ENCODE results near the gene CD180.
A peak's percentile ranks its signal among the peaks of the same experiment; 100 is the strongest.
"Not testable (repeated sequence)": the region's sequence is repeated elsewhere in the genome, so short reads cannot be mapped to it uniquely, and the experiment has no call there.

Gene CD180

GRCh38 chr5:67187006-67187715 lies 9.4 kb downstream of the CD180 start:
- DNase-seq = no peak

GRCh38 chr5:67183859-67184258 lies 12.7 kb downstream of the CD180 start:
- no peak for DNase-seq

- no peak for DNase-seq
Measured at GRCh38 chr5:67182301-67182790, 14.3 kb downstream of the CD180 start.

- DNase-seq = no peak
Measured at GRCh38 chr5:67181648-67182221, 14.9 kb downstream of the CD180 start.

GRCh38 chr5:67179697-67180361 lies 16.8 kb downstream of the CD180 start:
- no peak for DNase-seq

- no peak for DNase-seq
Measured at GRCh38 chr5:67178966-67179365, 17.6 kb downstream of the CD180 start.

GRCh38 chr5:67178085-67178484 lies 18.5 kb downstream of the CD180 start:
- DNase-seq = no peak

GRCh38 chr5:67176936-67177335 lies 19.7 kb downstream of the CD180 start:
- no peak for DNase-seq

- DNase-seq = no peak
Measured at GRCh38 chr5:67173959-67174358, 22.6 kb downstream of the CD180 start.

GRCh38 chr5:67173351-67173750 lies 23.2 kb downstream of the CD180 start:
- DNase-seq = not testable (repeated sequence)

- DNase-seq = no peak
Measured at GRCh38 chr5:67170767-67171166, 25.8 kb downstream of the CD180 start.

- no peak for DNase-seq
Measured at GRCh38 chr5:67168069-67168468, 28.5 kb downstream of the CD180 start.

GRCh38 chr5:67166460-67167285 lies 29.9 kb downstream of the CD180 start:
- DNase-seq = peak; percentile 44

- peak; percentile 59 for DNase-seq
Measured at GRCh38 chr5:67165526-67166459, 30.8 kb downstream of the CD180 start.

- no peak for DNase-seq
Measured at GRCh38 chr5:67164856-67165525, 31.6 kb downstream of the CD180 start.

GRCh38 chr5:67163863-67164595 lies 32.6 kb downstream of the CD180 start:
- DNase-seq = no peak

GRCh38 chr5:67163231-67163756 lies 33.3 kb downstream of the CD180 start:
- DNase-seq = no peak

GRCh38 chr5:67161767-67162166 lies 34.8 kb downstream of the CD180 start:
- no peak for DNase-seq

- no peak for DNase-seq
Measured at GRCh38 chr5:67160985-67161384, 35.6 kb downstream of the CD180 start.

- DNase-seq = no peak
Measured at GRCh38 chr5:67160272-67160671, 36.3 kb downstream of the CD180 start.
